ENCODE data around the gene CTNNA2.

Gene CTNNA2

GRCh38 chr2:80370375-80371009 lies 857.6 kb downstream of the CTNNA2 start:
- no peak overlapping the region for H3K27ac ChIP-seq

GRCh38 chr2:80374105-80374504 lies 861.3 kb downstream of the CTNNA2 start:
- no peak for TF ChIP-seq CTCF (IDR thresholded peaks at IDR 0.05)

More at GRCh38 chr2:80370375-80371009, 857.6 kb downstream of the CTNNA2 start:
- TF ChIP-seq ZFX (IDR thresholded peaks at IDR 0.05; ENCODE audit: borderline replicate concordance), result no peak
- TF ChIP-seq CTCF (IDR thresholded peaks at IDR 0.05), result no peak

GRCh38 chr2:80377071-80377470 lies 864.2 kb downstream of the CTNNA2 start:
- no peak overlapping the region for H3K27ac ChIP-seq
- no peak for TF ChIP-seq ZFX (IDR thresholded peaks at IDR 0.05; ENCODE audit: borderline replicate concordance)

More at GRCh38 chr2:80374105-80374504, 861.3 kb downstream of the CTNNA2 start:
- H3K27ac ChIP-seq, result no peak overlapping the region

GRCh38 chr2:80380736-80381135 lies 867.9 kb downstream of the CTNNA2 start:
- H3K27ac ChIP-seq, result no peak overlapping the region
- TF ChIP-seq ZFX (IDR thresholded peaks at IDR 0.05; ENCODE audit: borderline replicate concordance) (no peak), CTCF (IDR thresholded peaks at IDR 0.05) (no peak)

- TF ChIP-seq CTCF (IDR thresholded peaks at IDR 0.05) (no peak), ZFX (IDR thresholded peaks at IDR 0.05; ENCODE audit: borderline replicate concordance) (no peak)
- H3K27ac ChIP-seq, result no peak overlapping the region
Measured at GRCh38 chr2:80381666-80382065, 868.8 kb downstream of the CTNNA2 start.

GRCh38 chr2:80392441-80392840 lies 879.6 kb downstream of the CTNNA2 start:
- TF ChIP-seq CTCF (IDR thresholded peaks at IDR 0.05) (no peak), ZFX (IDR thresholded peaks at IDR 0.05; ENCODE audit: borderline replicate concordance) (no peak)

GRCh38 chr2:80393991-80394390 lies 881.1 kb downstream of the CTNNA2 start:
- H3K27ac ChIP-seq, result no peak overlapping the region
- TF ChIP-seq CTCF (IDR thresholded peaks at IDR 0.05) (no peak), ZFX (IDR thresholded peaks at IDR 0.05; ENCODE audit: borderline replicate concordance) (no peak)

More at GRCh38 chr2:80392441-80392840, 879.6 kb downstream of the CTNNA2 start:
- H3K27ac ChIP-seq, result no peak overlapping the region

GRCh38 chr2:80395251-80395650 lies 882.4 kb downstream of the CTNNA2 start:
- TF ChIP-seq CTCF (IDR thresholded peaks at IDR 0.05), result no peak
- TF ChIP-seq ZFX (IDR thresholded peaks at IDR 0.05; ENCODE audit: borderline replicate concordance), result no peak

More at GRCh38 chr2:80395251-80395650, 882.4 kb downstream of the CTNNA2 start:
- H3K27ac ChIP-seq, result no peak overlapping the region

Data from 22Rv1 (cell line).